A549 (cell line): ENCODE results near the gene KLHL35. TPM values are rescaled to one million over a fixed set of nuclear protein-coding genes. Genes with fewer than 3 reads are reported as not detected.

Experiments used
- ATAC-seq, 2 experiments: fragments of 200-7000 bp in 1 of 2; fragments of >200 bp in 1 of 2; cut with Nextera tagmentation in 1 of 2; cut with Tn5 transposase in 1 of 2; 3 replicates each; pipeline versions ENCODE4 v1.8.0 to v1.9.1; 2018 to 2020; ENCODE audit warnings: mild to moderate bottlenecking in 1 of 2, moderate library complexity in 1 of 2
- CTCF ChIA-PET: fragments of 300-600 bp; sonication (Branson Sonifier 250); formaldehyde crosslinking; extraction: SDS; loops from one replicate; lab custom pipeline; 2021; ENCODE audit warnings: antibody characterized with exemption, inconsistent platforms; lab: Yijun Ruan, JAX
- POLR2A ChIA-PET: fragments of 350-600 bp; formaldehyde crosslinking; extraction: SDS; loops from one replicate; lab custom pipeline; 2021; ENCODE audit warnings: antibody characterized with exemption, inconsistent platforms; lab: Yijun Ruan, JAX
- DNase-seq, 2 experiments: peaks; one replicate each; pipeline versions ENCODE4 v3.0.0 to v3.0.0-alpha.2; 2011 to 2016; ENCODE audit warnings: low read depth in 1 of 2, low spot score in 1 of 2
- FAIRE-seq: peaks from 2 replicates; lab custom pipeline; 2011; peaks lifted over from hg19 to GRCh38; lab: Jason Lieb, UNC
- H3K27ac ChIP-seq, 2 experiments: fragments of >200 bp; sonication (Bioruptor Twin); formaldehyde crosslinking; 3 replicates each; pipeline ENCODE4 v1.5.1; 2016 to 2017
- H3K4me1 ChIP-seq: fragments of >200 bp; sonication (Bioruptor Twin); formaldehyde crosslinking; 3 replicates; pipeline ENCODE4 v1.6.1; 2016
- H3K4me2 ChIP-seq: fragments of >200 bp; sonication (Bioruptor Twin); formaldehyde crosslinking; 3 replicates; pipeline ENCODE4 v1.6.1; 2016
- H3K4me3 ChIP-seq: fragments of >200 bp; sonication (Bioruptor Twin); formaldehyde crosslinking; 3 replicates; pipeline ENCODE4 v1.5.1; 2016
- H3K9me3 ChIP-seq: fragments of >200 bp; sonication (Bioruptor Twin); formaldehyde crosslinking; 3 replicates; pipeline ENCODE4 v1.6.1; 2016
- CBX2 ChIP-seq: fragments of 200-600 bp; sonication (generic); IDR thresholded peaks from 2 replicates; pipeline ENCODE4 v1.6.1; 2016; ENCODE audit warnings: low read depth, mild to moderate bottlenecking, borderline replicate concordance
- CEBPB ChIP-seq, 2 experiments: fragments of >200 bp in 1 of 2; sonication (Bioruptor Twin) in 1 of 2; formaldehyde crosslinking in 1 of 2; IDR thresholded peaks; 2 replicates each; pipeline ENCODE4 v1.6.1; 2012 to 2016
- CHD2 ChIP-seq: fragments of 150-350 bp; IDR thresholded peaks from 2 replicates; pipeline ENCODE4 v1.6.1; 2014; ENCODE audit warnings: low read length; ENCODE audit not compliant: partially characterized antibody
- CHD4 ChIP-seq: fragments of 200-600 bp; sonication (generic); IDR thresholded peaks from 2 replicates; pipeline ENCODE4 v1.6.1; 2016; ENCODE audit warnings: antibody characterized with exemption, mild to moderate bottlenecking, borderline replicate concordance
- EHF ChIP-seq: fragments of 250-450 bp; sonication (Bioruptor Pico); IDR thresholded peaks from 2 replicates; pipeline ENCODE4 v1.5.0; 2020; ENCODE audit warnings: mild to moderate bottlenecking
- ESRRA ChIP-seq: fragments of 150-350 bp; IDR thresholded peaks from 2 replicates; pipeline ENCODE4 v1.6.1; 2014; ENCODE audit warnings: mild to moderate bottlenecking, low read length, borderline replicate concordance
- FOSB ChIP-seq: fragments of 250-450 bp; sonication (Bioruptor Pico); IDR thresholded peaks from 2 replicates; pipeline ENCODE4 v1.5.0; 2020; ENCODE audit warnings: mild to moderate bottlenecking, moderate library complexity
- GATA3 ChIP-seq: IDR thresholded peaks from 2 replicates; pipeline ENCODE4 v1.6.1; 2012; ENCODE audit warnings: borderline replicate concordance
- HDAC2 ChIP-seq: fragments of 200-600 bp; sonication (generic); IDR thresholded peaks from 2 replicates; pipeline ENCODE4 v1.6.1; 2016
- HMGXB4 ChIP-seq: fragments of 250-450 bp; sonication (Bioruptor Pico); IDR thresholded peaks from 2 replicates; pipeline ENCODE4 v1.5.0; 2021; ENCODE audit warnings: mild to moderate bottlenecking, moderate library complexity, borderline replicate concordance
- HOXB5 ChIP-seq: fragments of 250-450 bp; sonication (Bioruptor Pico); IDR thresholded peaks from 2 replicates; pipeline ENCODE4 v1.5.0; 2020; ENCODE audit warnings: mild to moderate bottlenecking, moderate library complexity
- MAZ ChIP-seq: fragments of 150-350 bp; IDR thresholded peaks from 2 replicates; pipeline ENCODE4 v1.6.1; 2014; ENCODE audit warnings: antibody characterized with exemption, low read depth, low read length, borderline replicate concordance
- NPAS2 ChIP-seq: fragments of 250-450 bp; sonication (Bioruptor Pico); IDR thresholded peaks from 2 replicates; pipeline ENCODE4 v1.8.0; 2022; ENCODE audit warnings: mild to moderate bottlenecking, moderate library complexity, borderline replicate concordance
- PHF8 ChIP-seq: fragments of 200-600 bp; sonication (generic); IDR thresholded peaks from 2 replicates; pipeline ENCODE4 v1.6.1; 2016; ENCODE audit warnings: low read depth, mild to moderate bottlenecking, antibody characterized with exemption, moderate library complexity, borderline replicate concordance
- POLR2A ChIP-seq: IDR thresholded peaks from 2 replicates; pipeline ENCODE4 v1.6.1; 2012; ENCODE audit warnings: mild to moderate bottlenecking, low read length
- POLR2AphosphoS2 ChIP-seq: conservative IDR thresholded peaks from 2 replicates; pipeline ENCODE4 v1.6.1; 2012; ENCODE audit warnings: low read length, improper control_type of control experiment, inconsistent platforms
- RARB ChIP-seq: fragments of 250-450 bp; sonication (Bioruptor Pico); IDR thresholded peaks from 2 replicates; pipeline ENCODE4 v1.8.0; 2021; ENCODE audit warnings: mild to moderate bottlenecking, moderate library complexity
- RCOR1 ChIP-seq: fragments of 150-350 bp; IDR thresholded peaks from 2 replicates; pipeline ENCODE4 v1.6.1; 2014; ENCODE audit warnings: antibody characterized with exemption, low read length, low read depth
- RFX5 ChIP-seq: fragments of 450-650 bp; IDR thresholded peaks from 2 replicates; pipeline ENCODE4 v1.7.1; 2014; ENCODE audit warnings: antibody characterized with exemption, mild to moderate bottlenecking, moderate library complexity
- SREBF2 ChIP-seq: fragments of 450-650 bp; IDR thresholded peaks from 2 replicates; pipeline ENCODE4 v1.6.1; 2014; ENCODE audit warnings: mild to moderate bottlenecking, moderate library complexity
- ZC3H11A ChIP-seq: fragments of 450-650 bp; IDR thresholded peaks from 2 replicates; pipeline ENCODE4 v1.6.1; 2014; ENCODE audit warnings: antibody characterized with exemption, mild to moderate bottlenecking
- ZFP36 ChIP-seq: fragments of 450-650 bp; IDR thresholded peaks from 2 replicates; pipeline ENCODE4 v1.6.1; 2014; ENCODE audit warnings: borderline replicate concordance; ENCODE audit not compliant: partially characterized antibody
- ZSCAN20 ChIP-seq: fragments of 250-450 bp; sonication (Bioruptor Pico); IDR thresholded peaks from 2 replicates; pipeline ENCODE4 v1.8.0; 2022; ENCODE audit warnings: mild to moderate bottlenecking, moderate library complexity
- WGBS: methylation state at CpG from one replicate; pipeline ENCODE4 v1.1.6; 2017; ENCODE audit errors: missing lambda C conversion rate; 5-methylcytosine and 5-hydroxymethylcytosine counted together
- polyA plus RNA-seq, 4 experiments: library from polyadenylated mRNA; depleted of rRNA in 3 of 4; stranded (reverse); fragments of >200 nt; fragmentation: RNase III in 1 of 4; extraction: RNeasy Plus Mini Kit Qiagen cat#74134 plus additional on column Dnase treatment in 1 of 4; gene quantifications; 2 replicates in 3 of 4; 3 replicates in 1 of 4; pipeline ENCODE4 v1.2.3, GENCODE V29; 2011 to 2017
- TF ChIP-seq, protein P1 (sequence below): fragments of 250-450 bp; sonication (Bioruptor Pico); IDR thresholded peaks from 2 replicates; pipeline ENCODE4 v1.5.0; 2020; ENCODE audit warnings: low read depth, mild to moderate bottlenecking, moderate library complexity
- TF ChIP-seq, protein P2 (sequence below): fragments of >200 bp; sonication (Bioruptor Twin); formaldehyde crosslinking; IDR thresholded peaks from 2 replicates; pipeline ENCODE4 v1.6.1; 2016
- TF ChIP-seq, protein P3 (sequence below): IDR thresholded peaks from 2 replicates; pipeline ENCODE4 v1.6.1; 2012; ENCODE audit warnings: low read depth, borderline replicate concordance
- TF ChIP-seq, protein P4 (sequence below): fragments of >200 bp; sonication (Bioruptor Twin); formaldehyde crosslinking; IDR thresholded peaks from 3 replicates; pipeline ENCODE4 v1.6.1; 2016
- TF ChIP-seq, protein P5 (sequence below): fragments of 200-600 bp; sonication (generic); IDR thresholded peaks from 2 replicates; pipeline ENCODE4 v1.6.1; 2016; ENCODE audit warnings: antibody characterized with exemption, mild to moderate bottlenecking, moderate library complexity

Gene KLHL35
- polyA plus RNA-seq, 2 of the 4 experiments (the other 2 are of a cell fraction), result 0.56 to 1.0 TPM

GRCh38 chr11:75467881-75468280, 34.9 kb upstream of the KLHL35 start:
- ATAC-seq (no peak), DNase-seq (no peak), FAIRE-seq (no peak)
- WGBS, result 92% methylated on average over 4 of the region's 4 CpGs
- ChIA-PET POLR2A (no interaction called here), CTCF (interaction anchor here (0.7 to 2.0 kb wide), 10 partner anchors 16 to 188 kb away, joined by 3 to 6 read pairs (median 4); no protein-coding TSS in a partner anchor)
- Histone ChIP-seq H3K27ac (no peak overlapping the region), H3K4me1 (no peaks in the 10 kb centered on the region), H3K9me3 (no peaks in the 10 kb centered on the region), H3K4me3 (no peak overlapping the region), H3K4me2 (no peak overlapping the region)
- TF ChIP-seq PHF8, result no peak
- TF ChIP-seq SREBF2, result no peak
- no peak for TF ChIP-seq RFX5
- TF ChIP-seq HMGXB4 (CRISPR knock-in tag), result no peak
- TF ChIP-seq, protein P1, sequence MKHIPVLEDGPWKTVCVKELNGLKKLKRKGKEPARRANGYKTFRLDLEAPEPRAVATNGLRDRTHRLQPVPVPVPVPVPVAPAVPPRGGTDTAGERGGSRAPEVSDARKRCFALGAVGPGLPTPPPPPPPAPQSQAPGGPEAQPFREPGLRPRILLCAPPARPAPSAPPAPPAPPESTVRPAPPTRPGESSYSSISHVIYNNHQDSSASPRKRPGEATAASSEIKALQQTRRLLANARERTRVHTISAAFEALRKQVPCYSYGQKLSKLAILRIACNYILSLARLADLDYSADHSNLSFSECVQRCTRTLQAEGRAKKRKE (CRISPR knock-in tag), result no peak
- no peak for TF ChIP-seq HDAC2
- TF ChIP-seq, protein P2, sequence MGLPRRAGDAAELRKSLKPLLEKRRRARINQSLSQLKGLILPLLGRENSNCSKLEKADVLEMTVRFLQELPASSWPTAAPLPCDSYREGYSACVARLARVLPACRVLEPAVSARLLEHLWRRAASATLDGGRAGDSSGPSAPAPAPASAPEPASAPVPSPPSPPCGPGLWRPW, result no peak
- no peak for TF ChIP-seq FOSB (CRISPR knock-in tag)
- TF ChIP-seq, protein P3, sequence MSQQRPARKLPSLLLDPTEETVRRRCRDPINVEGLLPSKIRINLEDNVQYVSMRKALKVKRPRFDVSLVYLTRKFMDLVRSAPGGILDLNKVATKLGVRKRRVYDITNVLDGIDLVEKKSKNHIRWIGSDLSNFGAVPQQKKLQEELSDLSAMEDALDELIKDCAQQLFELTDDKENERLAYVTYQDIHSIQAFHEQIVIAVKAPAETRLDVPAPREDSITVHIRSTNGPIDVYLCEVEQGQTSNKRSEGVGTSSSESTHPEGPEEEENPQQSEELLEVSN, result no peak
- no peak for TF ChIP-seq POLR2AphosphoS2
- no peak for TF ChIP-seq EHF (CRISPR knock-in tag)
- TF ChIP-seq RARB (CRISPR knock-in tag), result no peak
- TF ChIP-seq ZSCAN20 (CRISPR knock-in tag), result no peak
- TF ChIP-seq CEBPB (IDR thresholded peaks at IDR 0.05), result no peak
- TF ChIP-seq CBX2, result no peak
- TF ChIP-seq, protein P4, sequence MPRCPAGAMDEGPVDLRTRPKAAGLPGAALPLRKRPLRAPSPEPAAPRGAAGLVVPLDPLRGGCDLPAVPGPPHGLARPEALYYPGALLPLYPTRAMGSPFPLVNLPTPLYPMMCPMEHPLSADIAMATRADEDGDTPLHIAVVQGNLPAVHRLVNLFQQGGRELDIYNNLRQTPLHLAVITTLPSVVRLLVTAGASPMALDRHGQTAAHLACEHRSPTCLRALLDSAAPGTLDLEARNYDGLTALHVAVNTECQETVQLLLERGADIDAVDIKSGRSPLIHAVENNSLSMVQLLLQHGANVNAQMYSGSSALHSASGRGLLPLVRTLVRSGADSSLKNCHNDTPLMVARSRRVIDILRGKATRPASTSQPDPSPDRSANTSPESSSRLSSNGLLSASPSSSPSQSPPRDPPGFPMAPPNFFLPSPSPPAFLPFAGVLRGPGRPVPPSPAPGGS, result no peak
- no peak for TF ChIP-seq CHD4

DNA sequence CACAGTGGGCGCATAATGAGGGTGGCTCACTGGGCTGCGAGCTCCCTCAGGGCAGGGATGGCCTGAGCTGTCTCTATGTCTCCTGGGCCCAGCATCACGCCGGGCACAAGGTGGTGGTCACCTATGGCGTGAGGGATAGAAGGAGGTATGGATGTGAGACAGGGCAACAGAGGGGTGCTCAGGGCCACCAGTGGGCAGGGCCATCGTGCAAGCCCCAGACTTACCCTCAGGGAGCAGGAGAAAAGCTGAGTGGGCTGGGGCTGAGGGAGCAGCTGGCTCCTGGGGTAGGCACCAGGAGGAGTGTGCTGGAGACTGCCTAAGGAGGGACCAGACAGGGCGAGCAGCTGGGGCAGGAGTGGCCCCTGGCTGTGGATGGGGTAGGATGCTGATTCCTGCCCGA, 34.3 kb upstream of the KLHL35 start:
- ChIA-PET CTCF (interaction anchor here (0.9 to 2.0 kb wide), 7 partner anchors 15 to 188 kb away, joined by 3 to 6 read pairs (median 5); no protein-coding TSS in a partner anchor), POLR2A (no interaction called here)
- no peaks in the 10 kb centered on the region for H3K4me1 ChIP-seq
- no peak for ATAC-seq
- no peaks in the 10 kb centered on the region for H3K9me3 ChIP-seq
- no peak overlapping the region for H3K4me3 ChIP-seq
- no peak for TF ChIP-seq GATA3
- no peak for TF ChIP-seq RARB (CRISPR knock-in tag)
- TF ChIP-seq CEBPB (IDR thresholded peaks at IDR 0.05), result no peak
- TF ChIP-seq ESRRA, result no peak
- TF ChIP-seq ZC3H11A, result no peak
- TF ChIP-seq MAZ, result no peak
- no peak for TF ChIP-seq POLR2A
- no peak for TF ChIP-seq ZFP36
- TF ChIP-seq RCOR1, result no peak
- TF ChIP-seq NPAS2 (CRISPR knock-in tag), result no peak
- no peak for TF ChIP-seq CHD2
- TF ChIP-seq, protein P5, sequence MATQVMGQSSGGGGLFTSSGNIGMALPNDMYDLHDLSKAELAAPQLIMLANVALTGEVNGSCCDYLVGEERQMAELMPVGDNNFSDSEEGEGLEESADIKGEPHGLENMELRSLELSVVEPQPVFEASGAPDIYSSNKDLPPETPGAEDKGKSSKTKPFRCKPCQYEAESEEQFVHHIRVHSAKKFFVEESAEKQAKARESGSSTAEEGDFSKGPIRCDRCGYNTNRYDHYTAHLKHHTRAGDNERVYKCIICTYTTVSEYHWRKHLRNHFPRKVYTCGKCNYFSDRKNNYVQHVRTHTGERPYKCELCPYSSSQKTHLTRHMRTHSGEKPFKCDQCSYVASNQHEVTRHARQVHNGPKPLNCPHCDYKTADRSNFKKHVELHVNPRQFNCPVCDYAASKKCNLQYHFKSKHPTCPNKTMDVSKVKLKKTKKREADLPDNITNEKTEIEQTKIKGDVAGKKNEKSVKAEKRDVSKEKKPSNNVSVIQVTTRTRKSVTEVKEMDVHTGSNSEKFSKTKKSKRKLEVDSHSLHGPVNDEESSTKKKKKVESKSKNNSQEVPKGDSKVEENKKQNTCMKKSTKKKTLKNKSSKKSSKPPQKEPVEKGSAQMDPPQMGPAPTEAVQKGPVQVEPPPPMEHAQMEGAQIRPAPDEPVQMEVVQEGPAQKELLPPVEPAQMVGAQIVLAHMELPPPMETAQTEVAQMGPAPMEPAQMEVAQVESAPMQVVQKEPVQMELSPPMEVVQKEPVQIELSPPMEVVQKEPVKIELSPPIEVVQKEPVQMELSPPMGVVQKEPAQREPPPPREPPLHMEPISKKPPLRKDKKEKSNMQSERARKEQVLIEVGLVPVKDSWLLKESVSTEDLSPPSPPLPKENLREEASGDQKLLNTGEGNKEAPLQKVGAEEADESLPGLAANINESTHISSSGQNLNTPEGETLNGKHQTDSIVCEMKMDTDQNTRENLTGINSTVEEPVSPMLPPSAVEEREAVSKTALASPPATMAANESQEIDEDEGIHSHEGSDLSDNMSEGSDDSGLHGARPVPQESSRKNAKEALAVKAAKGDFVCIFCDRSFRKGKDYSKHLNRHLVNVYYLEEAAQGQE, result no peak
- no peak for TF ChIP-seq HOXB5 (CRISPR knock-in tag)
- no peak for FAIRE-seq
- no peak overlapping the region for H3K4me2 ChIP-seq
- H3K27ac ChIP-seq, result no peak overlapping the region
- WGBS, result 85% methylated on average over 8 of the region's 8 CpGs
- no peak for DNase-seq
